ENCODE data around the gene MEAK7. TPM values are rescaled to one million over a fixed set of nuclear protein-coding genes. Genes with fewer than 3 reads are reported as not detected.

The MEAK7 gene, protein sequence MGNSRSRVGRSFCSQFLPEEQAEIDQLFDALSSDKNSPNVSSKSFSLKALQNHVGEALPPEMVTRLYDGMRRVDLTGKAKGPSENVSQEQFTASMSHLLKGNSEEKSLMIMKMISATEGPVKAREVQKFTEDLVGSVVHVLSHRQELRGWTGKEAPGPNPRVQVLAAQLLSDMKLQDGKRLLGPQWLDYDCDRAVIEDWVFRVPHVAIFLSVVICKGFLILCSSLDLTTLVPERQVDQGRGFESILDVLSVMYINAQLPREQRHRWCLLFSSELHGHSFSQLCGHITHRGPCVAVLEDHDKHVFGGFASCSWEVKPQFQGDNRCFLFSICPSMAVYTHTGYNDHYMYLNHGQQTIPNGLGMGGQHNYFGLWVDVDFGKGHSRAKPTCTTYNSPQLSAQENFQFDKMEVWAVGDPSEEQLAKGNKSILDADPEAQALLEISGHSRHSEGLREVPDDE
- 45.1 to 60.4 TPM (median 53.1 TPM) in 5 replicates for total RNA-seq (2022; extraction: Qiagen RNA extraction)

DNA sequence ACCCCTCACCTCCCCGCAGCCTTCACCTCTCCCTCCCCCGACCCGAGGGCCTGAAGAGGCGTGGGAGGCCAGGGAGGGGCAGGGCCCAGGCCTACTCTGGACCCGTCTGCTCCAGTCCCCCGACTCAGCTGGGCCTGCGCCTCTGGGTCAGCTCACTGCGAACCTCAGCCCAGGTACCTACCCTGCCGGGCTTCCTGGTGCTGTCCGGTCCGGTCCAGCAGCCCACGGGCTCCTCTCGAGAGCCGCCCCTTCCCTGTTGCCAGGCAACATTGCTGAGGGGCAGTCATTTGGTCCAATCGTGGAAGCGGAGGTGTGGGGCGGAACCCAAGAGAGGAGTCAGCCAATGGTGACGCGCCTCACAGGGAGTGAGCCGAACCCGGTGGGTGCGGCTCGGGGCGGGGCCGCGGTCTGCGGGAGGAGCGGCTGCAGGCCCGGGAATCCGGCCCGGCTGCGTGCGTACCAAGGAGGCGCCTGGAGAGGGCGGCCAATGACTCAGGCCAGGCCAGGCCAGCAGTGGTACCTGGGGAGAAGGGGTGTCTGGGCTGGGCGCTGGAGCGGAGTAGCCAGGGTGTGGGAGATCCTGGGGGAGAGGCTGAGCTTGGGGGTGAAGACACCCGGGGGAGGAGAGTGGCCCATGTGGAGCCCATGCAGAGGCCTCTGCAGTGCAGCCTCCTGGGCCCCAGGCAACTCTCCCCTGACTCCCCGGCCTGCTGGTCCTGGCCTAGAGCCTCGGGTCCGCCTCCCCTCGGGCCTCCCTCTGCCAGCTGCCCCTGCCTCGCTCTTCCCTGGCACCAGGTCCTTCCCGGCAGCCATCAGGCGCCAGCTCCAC lies at the start of gene MEAK7:
Gene MEAK7 (minus strand): TSS at position 240 of the 829 bp plus-strand sequence. CDS start 6,573 bp downstream, outside the sequence.

Other genes with a start within 250 kb of the MEAK7 start
- gene WFDC1, start 209.8 kb downstream of the MEAK7 start, total RNA-seq (2022; extraction: Qiagen RNA extraction) = 0.16 TPM in 1 of 5 replicates, not detected in the others
- 0.08 to 0.22 TPM (median 0.15 TPM) in 5 replicates for gene ATP2C2, start 136.1 kb downstream of the MEAK7 start, total RNA-seq (2022; extraction: Qiagen RNA extraction)
- gene COTL1, start 113.4 kb upstream of the MEAK7 start, total RNA-seq (2022; extraction: Qiagen RNA extraction) = 402 to 538 TPM (median 488 TPM) in 5 replicates
- 18.5 to 25.9 TPM (median 24.2 TPM) in 5 replicates for gene KLHL36, start 143.9 kb upstream of the MEAK7 start, total RNA-seq (2022; extraction: Qiagen RNA extraction)
- 72.5 to 89.8 TPM (median 74.3 TPM) in 5 replicates for gene USP10, start 195.3 kb upstream of the MEAK7 start, total RNA-seq (2022; extraction: Qiagen RNA extraction)

Data from A549 treated with AZD2906 at 1 μM for 4 hours (cell line).